Bronchial epithelial cell (primary cell): ENCODE data around the gene COQ8B. TPM values are rescaled to one million over a fixed set of nuclear protein-coding genes. Genes with fewer than 3 reads are reported as not detected.

Experiments
- DNase-seq: peaks from one replicate; pipeline ENCODE4 v3.0.0-alpha.2; 2010; ENCODE audit warnings: low read depth
- FAIRE-seq: peaks from 2 replicates; lab custom pipeline; 2011; peaks lifted over from hg19 to GRCh38; lab: Jason Lieb, UNC
- H3K27me3 ChIP-seq: 2 replicates; pipeline ENCODE4 v1.5.1; 2011; ENCODE audit warnings: low read length; ENCODE audit not compliant: control insufficient read depth, insufficient read depth
- H3K36me3 ChIP-seq: 2 replicates; pipeline ENCODE4 v1.5.1; 2011; ENCODE audit warnings: low read length; ENCODE audit not compliant: control insufficient read depth, insufficient read depth
- H3K4me3 ChIP-seq: 2 replicates; pipeline ENCODE4 v1.5.1; 2011; ENCODE audit warnings: mild to moderate bottlenecking, low read depth, low read length, control low read depth
- total RNA-seq: library from RNA; depleted of rRNA; stranded (reverse); fragments of >200 nt; gene quantifications from 2 replicates; pipeline ENCODE4 v1.2.1, GENCODE V29; 2014
- TF ChIP-seq, protein P1 (sequence below): IDR thresholded peaks from 2 replicates; pipeline ENCODE4 v1.5.1; 2011; ENCODE audit warnings: mild to moderate bottlenecking, moderate library complexity, low read length, control low read depth, inconsistent platforms; ENCODE audit not compliant: insufficient read depth, severe bottlenecking

Gene COQ8B
- total RNA-seq, 1 donor from 2014 or later = 20.0 TPM

- FAIRE-seq = no peak
These were observed 9.1 kb downstream of the COQ8B start for GRCh38 chr19:40707615-40708014.

GRCh38 chr19:40705950-40706619 is 10.6 kb downstream of the COQ8B start:
- DNase-seq = no peak
- no peak for FAIRE-seq
- no peak overlapping the region for H3K4me3 ChIP-seq
- TF ChIP-seq, protein P1, sequence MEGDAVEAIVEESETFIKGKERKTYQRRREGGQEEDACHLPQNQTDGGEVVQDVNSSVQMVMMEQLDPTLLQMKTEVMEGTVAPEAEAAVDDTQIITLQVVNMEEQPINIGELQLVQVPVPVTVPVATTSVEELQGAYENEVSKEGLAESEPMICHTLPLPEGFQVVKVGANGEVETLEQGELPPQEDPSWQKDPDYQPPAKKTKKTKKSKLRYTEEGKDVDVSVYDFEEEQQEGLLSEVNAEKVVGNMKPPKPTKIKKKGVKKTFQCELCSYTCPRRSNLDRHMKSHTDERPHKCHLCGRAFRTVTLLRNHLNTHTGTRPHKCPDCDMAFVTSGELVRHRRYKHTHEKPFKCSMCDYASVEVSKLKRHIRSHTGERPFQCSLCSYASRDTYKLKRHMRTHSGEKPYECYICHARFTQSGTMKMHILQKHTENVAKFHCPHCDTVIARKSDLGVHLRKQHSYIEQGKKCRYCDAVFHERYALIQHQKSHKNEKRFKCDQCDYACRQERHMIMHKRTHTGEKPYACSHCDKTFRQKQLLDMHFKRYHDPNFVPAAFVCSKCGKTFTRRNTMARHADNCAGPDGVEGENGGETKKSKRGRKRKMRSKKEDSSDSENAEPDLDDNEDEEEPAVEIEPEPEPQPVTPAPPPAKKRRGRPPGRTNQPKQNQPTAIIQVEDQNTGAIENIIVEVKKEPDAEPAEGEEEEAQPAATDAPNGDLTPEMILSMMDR = no peak
- H3K36me3 ChIP-seq = peaks cover 27% of the 10 kb centered on the region
- no peaks in the 10 kb centered on the region for H3K27me3 ChIP-seq

More at GRCh38 chr19:40707615-40708014, 9.1 kb downstream of the COQ8B start:
- no peak for DNase-seq
- TF ChIP-seq, protein P1 = no peak
- no peak overlapping the region for H3K4me3 ChIP-seq
- H3K36me3 ChIP-seq = peaks cover 18% of the 10 kb centered on the region
- no peaks in the 10 kb centered on the region for H3K27me3 ChIP-seq

GRCh38 chr19:40705362-40705651 is 11.4 kb downstream of the COQ8B start:
- no peak for DNase-seq
- Histone ChIP-seq H3K27me3 (no peaks in the 10 kb centered on the region), H3K36me3 (peaks cover 27% of the 10 kb centered on the region), H3K4me3 (no peak overlapping the region)
- TF ChIP-seq, protein P1 = no peak
- no peak for FAIRE-seq

DNA sequence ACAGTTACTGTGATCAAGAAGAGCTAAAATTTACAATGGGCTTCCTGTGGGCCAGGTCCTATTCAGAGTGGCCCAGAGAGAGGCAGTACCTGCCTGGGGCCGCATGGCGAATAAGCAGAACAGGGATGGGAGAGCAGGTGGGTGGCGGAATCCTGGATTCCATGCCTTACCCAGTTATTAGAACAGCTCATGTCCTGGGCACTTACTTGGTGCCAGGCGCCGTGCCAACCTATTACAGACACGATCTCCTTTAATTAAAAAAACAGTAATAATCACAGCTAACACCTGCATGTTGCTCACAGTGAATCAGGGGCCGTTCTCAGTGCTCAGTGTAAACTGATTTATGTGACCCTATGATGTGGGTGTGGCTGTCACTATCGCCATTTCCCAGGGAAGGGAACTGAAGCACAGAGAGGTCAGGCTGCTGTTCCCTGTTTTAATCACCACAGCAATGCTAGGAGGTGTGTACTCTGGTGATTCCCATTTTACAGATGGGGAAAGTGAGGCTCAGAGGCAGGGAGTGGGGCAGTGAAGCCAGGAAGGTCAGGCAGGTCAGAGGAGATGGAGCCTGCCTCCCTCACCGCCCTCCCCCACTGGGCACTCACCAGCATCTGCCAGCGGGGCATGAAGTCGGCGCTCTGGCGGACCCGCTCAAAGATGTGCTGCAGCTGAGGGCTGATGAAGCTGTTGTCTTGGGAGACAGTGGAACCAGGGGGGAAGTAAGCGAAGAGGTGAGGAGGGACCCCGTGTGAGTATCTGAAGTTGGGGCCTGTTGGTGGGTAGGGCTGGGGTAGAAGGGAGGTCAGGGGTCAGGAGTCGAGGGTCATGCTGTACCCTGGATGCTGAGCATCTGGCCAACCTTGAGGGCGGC is 12.0 kb downstream of the COQ8B start:
- TF ChIP-seq, protein P1 = no peak
- no peak overlapping the region for H3K4me3 ChIP-seq
- no peaks in the 10 kb centered on the region for H3K27me3 ChIP-seq
- H3K36me3 ChIP-seq = peaks cover 26% of the 10 kb centered on the region
- FAIRE-seq = no peak
- no peak for DNase-seq

DNA sequence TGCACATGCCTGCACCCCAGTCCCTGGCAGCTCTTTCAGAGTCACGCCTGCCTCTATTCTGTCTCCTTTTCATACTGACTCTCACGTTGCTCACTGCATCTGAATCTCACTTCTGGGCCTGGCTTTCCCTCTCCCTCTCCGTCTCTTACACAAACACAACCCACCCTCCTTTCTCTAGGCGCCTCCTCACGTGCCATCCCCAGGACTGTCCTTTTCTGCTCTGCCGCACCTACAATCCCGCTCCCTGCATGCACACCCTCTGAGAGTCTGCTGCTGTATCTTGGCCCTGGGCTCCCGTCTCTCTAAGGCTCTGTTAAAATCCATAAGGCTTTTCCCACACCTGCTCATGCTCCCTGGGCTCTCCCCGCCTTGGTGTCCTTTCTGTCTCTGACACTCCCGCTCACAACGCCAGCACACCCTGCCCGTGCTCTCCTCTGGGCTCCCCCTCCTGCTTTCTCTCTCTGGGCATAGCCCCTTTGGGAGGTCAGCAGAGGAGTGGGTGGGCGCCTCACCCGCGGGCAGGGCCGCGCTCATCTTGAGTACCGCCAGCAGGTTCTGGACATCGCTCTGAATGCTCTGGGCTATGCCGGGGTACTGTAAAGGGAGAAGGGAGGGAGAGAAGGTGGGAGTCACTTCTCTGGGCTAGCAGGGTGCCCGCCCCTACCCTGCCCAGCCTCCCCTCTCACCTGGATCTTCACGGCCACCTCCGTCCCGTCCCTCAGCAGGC is 13.5 kb downstream of the COQ8B start:
- no peak overlapping the region for H3K4me3 ChIP-seq
- TF ChIP-seq, protein P1 = no peak
- H3K27me3 ChIP-seq = no peaks in the 10 kb centered on the region
- DNase-seq (no peak), FAIRE-seq (no peak)
- H3K36me3 ChIP-seq = peaks cover 25% of the 10 kb centered on the region
